GOT3 (cell line): ENCODE measurements around the gene GPR84.
A peak's percentile ranks its signal among the peaks of the same experiment; 100 is the strongest.

ENCODE experiments used
- DNase-seq: peaks from one replicate; lab custom pipeline; 2025; ENCODE audit warnings: mixed read lengths; lab: John Stamatoyannopoulos, UW

The GPR84 gene

DNA sequence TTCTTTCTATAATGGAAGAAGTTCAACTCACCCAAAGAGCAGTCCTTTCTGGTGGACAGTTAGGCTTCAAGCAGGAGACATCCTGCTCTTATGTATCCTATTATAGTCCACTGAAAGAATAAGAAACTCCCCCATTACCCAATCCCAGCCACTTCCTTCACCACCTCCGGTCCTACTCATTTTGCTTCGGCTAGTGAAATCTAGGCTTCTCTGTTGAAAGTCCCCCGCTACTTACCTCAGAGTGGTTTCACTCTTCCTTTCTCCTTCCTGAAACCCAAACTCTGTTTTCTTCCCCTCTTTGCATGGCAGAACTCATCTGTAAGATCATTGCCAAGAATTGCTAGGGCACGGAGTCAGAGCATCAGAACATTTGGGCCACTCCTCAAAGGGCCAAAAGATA, at the start of gene GPR84:
Gene GPR84, minus strand, starts transcription at position 74 of the 400 bp plus-strand sequence. CDS start 635 bp downstream, outside the sequence.
- DNase-seq, result no peak

- DNase-seq, result no peak
Measured at GRCh38 chr12:54413284-54414190, 49.3 kb upstream of the GPR84 start.

DNA sequence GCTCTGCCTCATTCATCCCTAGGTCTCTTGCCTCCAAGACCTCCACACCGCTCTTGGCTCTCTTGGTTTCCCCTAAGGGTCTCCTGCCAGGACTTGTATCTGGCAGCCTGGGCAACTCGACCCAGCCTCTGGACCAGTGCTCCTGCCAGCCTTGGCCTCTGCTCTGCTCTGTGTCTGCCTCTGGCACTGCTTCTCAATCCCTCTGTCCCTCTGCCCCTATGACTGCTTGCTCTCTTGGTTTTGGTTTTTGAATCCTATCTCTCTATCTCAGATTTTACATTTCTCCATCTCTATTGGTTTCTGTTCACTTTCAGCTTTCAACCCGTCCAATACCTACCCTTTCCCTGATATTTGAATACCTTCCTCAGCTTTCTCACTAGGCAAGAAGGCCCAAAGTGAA, 48.5 kb upstream of the GPR84 start:
- no peak for DNase-seq

DNA sequence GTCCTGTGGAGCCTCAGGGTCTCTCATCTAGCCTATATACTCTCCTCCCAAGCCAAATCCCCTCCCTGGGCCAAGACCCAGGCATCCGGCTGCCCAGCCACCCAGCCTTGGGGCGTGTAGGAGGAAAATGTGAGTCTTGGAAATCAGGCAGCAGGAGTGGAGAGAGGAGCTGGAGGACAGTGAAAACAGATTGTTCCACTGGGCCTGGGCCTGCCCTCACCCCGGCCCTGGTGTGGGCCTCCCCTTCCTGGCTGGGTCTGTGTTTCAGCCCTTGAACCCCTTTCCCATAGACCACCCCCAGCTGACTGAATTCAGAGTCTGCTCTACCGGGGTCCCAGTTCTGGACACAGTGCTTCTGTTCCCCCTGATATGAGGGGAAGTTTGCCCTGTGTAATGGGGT, 48.1 kb upstream of the GPR84 start:
- no peak for DNase-seq

DNA sequence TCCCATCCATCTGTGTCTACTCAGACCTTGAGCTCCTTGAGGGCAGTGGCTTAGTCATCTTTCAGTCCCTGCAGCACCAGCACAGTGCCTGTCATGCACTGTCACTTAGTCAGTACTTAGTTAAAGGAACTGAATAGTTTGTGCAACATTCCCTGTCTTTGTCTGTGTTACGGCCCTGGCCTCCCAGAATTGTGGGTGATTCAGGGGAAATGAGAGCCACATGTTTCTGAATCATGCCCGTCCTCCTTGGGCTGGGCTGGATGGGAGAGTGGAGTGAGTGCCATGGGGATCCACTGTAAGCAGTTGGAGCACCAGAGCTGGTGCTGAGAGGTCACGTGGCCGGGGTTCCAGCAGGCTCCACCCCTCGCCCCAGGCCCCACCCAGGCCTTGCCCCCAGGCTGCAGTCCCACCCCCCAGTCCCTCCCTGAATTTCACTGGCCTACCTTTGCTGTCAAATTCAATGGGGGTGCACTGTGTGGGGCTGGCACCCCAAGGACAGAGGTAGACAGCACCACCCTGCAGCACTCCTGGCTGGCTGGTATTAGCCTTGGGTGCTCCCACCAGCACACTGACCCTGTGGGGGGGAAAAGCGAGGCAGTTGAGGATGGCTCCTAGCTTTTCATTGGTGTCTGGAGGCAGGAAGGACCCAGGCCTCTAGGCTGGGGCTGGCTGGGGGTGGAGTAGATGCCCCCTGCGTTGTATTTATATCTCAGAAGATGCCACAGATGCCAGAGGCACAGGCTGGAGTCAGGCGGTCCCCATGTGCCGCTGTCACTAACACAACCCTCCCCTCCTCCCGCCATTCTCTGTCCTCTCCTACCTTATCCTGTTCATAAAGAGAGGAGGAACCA, 47.3 kb upstream of the GPR84 start:
- DNase-seq, result peak; percentile 40

DNA sequence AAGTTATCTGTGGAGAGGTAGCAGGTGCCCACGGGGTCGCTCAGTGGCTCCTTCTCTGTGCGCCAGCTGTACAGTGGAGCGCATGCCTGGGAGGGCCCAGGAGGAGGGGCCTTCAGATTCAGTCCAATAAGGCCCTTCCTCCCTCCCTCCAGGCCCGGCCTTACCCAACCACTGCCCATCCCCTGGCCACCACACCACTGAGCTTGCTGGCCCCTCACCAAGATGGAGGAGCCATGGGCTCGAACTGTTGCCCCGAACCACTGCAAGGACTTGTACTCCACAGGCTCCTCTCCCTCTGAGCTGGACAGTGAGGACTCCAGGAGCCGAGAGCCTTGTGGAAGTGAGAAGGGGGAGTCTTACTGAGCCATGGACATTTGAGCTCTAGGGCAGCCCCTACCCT, 45.0 kb upstream of the GPR84 start:
- no peak for DNase-seq

DNA sequence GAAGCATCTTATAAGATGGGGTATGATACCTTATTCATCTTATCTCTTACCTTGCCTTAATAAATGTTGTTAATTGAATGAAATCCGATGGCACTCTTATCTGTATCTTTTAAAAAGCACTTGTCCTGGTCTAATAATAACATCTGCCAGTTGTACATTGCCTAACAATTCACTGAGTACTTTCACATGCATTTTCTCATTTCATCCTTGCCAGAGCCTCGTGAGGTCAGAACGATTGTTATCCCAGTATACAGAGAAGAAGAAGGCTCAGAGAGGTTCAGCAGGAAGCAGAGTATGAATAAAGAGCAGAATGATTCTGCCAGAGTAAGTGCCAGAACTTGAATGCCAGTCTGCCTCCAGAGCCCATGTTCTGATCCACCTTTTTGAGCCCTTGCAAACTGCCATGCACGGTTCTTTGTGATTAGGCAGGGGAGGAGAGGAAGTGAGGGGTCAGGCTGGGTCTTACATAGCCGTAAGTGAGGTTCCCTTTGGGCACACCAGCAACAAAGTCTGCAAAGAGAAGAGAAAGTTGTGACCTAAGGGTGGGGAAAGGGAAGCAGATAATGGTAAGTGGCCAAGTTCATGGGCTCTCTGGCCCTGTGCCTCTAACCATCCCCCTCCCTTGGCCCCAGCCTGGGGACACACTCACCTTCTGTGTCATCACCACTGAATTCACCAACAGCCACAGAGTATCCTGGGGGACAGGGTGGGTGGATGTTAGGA, 43.1 kb upstream of the GPR84 start:
- DNase-seq, result no peak

GRCh38 chr12:54405573-54405972, 41.3 kb upstream of the GPR84 start:
- no peak for DNase-seq

DNA sequence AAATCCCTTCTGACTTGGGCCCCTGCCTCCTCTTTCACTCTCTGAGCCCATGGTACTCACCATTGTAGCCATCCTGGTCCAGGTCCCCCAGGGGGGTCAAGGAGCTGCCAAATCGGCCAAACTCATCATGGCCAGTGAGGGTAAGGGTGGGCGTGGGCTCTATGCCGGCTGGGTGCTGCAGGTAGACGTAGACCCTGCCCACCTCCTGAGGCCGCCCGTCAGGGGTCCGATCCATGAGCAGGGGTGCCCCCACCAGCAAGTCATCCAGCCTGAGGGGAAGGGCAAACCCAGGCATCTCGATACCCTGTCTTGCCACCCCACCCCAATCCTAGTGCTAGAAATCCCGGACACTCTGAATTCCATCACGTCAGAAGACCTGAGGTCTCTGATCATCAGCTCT, 40.8 kb upstream of the GPR84 start:
- no peak for DNase-seq

DNA sequence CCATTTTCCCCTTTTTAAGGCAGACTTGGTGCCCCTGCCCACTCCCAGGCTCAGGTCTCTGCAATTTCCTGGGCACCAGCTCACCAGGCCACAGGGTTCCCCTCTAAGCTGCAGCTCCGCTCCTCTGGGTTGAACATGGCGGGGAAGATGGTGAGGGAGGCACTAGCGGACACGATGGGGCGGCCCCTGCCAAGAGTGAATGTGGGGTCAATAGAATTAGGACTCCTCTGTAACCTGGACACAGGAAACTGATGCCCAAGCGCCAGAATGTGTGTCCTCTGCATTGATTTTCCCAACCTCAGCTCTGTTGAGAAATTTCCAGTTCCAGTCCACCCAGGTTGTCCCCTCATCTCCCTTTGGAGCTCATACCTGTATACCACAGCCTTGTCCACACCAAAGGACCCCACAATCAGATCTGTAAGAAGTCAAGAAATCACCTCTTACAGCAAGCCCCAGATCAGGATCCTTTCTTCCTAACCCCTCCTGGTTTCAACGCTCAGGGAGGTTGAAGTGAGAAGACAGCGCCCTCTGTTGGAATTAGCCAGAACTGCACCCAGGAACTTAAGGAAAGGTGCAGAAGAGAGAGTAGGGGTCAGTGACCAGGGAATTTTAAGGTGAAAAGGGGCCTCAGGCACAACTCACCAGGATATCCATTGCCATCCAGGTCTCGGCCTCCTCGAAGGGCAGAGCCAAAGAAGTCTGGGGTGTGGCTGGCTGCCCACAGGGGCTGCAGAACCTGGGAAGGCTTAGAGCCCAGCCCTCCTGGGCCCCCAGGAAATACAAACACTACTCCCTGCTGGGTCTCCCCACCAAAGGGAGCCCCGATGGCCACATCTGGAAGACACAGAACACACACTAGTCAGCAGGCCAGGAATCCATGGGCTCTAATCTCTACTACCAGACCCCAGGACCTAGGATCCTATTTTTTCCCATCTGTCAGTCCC, 40.0 kb upstream of the GPR84 start:
- no peak for DNase-seq

DNA sequence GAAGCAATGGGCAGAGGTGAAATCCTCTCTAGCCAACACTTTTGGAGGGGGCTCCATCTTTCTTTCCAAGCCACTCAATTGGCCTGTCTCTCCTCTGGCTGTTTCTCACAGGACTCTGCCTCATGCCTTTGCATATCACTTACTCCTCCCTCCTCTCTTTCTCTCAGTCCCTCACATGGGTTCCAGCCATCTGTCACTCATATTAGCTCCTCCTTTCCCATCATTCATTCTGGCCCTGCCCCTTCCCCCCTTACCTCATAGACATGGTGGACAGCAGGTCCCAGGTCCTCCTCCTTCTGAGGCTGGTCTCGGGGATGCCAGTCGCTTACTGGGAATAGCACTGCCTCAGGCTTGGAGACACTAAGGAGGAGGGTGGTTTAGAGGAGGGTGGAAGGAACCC, 36.8 kb upstream of the GPR84 start:
- no peak for DNase-seq

GRCh38 chr12:54398995-54399793, 34.9 kb upstream of the GPR84 start:
- DNase-seq, result peak; percentile 26

DNA sequence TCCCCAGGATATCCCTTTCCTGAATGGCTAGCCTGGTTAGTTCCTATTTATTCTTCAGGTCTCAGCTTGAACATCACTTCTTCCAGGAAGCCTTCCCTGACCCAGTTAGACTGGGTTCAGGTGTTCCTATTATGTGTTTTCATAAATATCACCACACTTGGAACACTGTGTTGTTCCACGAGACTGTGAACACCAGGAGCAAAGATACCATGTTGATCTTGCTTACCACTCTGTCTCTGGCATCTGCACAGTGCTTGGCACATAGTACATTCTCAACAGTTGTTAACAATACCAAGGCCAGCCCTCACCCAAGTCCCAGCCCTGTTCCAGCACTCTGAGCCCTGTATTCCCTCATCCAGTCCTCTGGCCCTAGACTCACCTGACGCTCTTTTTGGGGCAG, 33.9 kb upstream of the GPR84 start:
- DNase-seq, result no peak

GRCh38 chr12:54397157-54397556, 32.9 kb upstream of the GPR84 start:
- no peak for DNase-seq

DNA sequence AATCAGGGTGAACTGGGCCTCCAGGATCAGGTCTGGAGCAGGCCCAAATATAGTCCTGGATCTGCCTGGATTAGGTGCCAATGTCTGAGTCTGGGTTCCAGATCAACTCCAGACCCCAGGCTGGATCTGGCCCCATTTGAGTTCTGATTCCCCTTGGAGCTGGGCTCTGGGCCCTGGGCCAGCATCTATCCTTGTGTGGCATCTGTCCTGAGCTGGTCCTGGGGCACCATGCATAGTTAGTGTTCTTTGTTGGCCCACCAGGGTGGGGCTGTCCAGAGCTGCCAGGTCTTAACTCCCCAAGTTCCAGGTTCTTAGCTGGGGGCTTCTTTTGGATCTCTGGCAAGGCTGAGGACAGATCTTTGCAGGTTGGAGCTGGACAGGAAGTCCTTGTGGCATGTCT, 31.3 kb upstream of the GPR84 start:
- no peak for DNase-seq

DNA sequence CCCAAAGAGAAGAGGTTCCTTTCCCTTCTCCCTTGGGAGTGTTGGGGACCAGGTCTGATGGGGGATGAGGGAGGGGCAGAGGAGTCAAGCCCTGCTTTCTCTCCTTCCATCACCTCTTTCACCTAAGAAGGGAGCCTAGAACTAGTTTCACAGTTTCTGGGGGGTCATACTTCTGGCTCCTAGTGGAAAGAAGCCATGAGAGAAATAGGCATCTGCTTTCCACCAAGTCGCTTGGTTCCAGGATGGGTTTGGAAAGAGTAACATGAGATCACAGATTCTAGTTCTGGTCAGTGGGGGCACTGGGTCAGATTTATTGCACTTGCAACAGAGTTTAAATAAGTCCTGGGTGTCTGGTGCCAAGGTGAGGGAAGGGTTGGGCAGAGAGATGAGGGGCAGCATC, 30.7 kb upstream of the GPR84 start:
- no peak for DNase-seq

DNA sequence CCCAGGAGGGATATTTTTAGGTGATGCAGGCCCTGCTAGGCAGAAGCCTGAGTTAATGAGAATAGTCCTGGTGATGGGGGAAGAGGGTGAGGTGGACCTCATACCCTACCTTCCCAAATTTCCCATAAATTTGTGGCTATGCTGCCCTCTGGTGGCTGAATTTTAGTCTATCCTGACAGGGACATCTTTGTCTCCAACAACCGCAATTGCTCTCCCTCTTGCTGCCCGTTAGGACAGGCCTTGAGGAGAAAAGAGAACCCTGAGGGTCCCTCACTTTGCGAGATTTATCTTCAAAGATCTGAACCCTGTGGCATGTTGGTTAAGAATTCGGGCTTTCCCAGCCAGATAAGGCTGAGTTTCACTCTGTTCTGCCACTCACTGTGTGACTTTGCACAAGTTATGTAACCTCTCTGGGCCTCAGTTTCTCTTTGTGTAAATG, 30.0 kb upstream of the GPR84 start:
- no peak for DNase-seq

DNA sequence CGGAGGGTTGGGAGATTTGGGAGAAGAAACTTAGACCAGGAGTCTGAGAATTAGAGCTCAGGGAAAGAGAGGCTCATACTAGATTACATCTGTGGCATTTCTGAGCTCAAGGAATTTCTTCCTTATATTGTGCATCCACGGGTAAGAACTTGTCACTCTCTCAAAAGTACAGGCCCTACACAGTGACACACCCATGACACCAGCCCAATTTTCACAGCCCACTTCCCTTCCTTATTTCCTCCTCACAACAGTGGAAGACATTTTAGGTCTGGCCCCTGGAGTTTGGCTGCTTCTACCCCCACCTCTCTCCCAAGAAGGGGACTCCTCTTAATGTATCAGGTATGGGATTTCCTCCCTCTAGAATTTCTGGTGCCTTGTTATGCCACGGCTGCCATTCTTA, 29.5 kb upstream of the GPR84 start:
- no peak for DNase-seq

DNA sequence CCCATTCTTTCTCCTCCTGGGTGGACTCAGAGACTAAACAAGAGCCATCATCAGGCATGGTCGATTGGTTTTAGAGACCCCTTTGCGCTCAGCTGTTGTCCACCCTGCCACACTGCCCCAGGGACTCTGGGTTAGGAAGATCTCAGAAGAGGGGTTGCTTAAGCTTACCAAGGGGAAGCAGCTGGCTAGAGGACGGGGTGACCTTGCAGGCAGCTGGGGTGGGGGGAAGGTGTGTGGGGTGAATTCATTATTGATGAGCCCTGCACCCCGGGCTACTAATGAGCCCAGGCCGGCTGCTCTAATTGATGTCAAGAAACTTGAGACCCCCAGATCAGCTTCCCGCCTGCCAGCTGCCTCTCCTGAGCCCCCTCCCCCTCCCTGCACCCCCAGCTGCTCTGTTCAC, 28.9 kb upstream of the GPR84 start:
- DNase-seq, result no peak

- no peak for DNase-seq
Measured at GRCh38 chr12:54392485-54393206, 28.4 kb upstream of the GPR84 start.
